A549 (cell line): ENCODE data around the gene KCNMA1. TPM values are rescaled to one million over a fixed set of nuclear protein-coding genes. Genes with fewer than 3 reads are reported as not detected.
A peak's percentile ranks its signal among the peaks of the same experiment; 100 is the strongest.

Source experiments
- ATAC-seq, 2 experiments: fragments of 200-7000 bp in 1 of 2; fragments of >200 bp in 1 of 2; cut with Nextera tagmentation in 1 of 2; cut with Tn5 transposase in 1 of 2; 3 replicates each; pipeline versions ENCODE4 v1.8.0 to v1.9.1; 2018 to 2020; ENCODE audit warnings: mild to moderate bottlenecking in 1 of 2, moderate library complexity in 1 of 2
- CTCF ChIA-PET: fragments of 300-600 bp; sonication (Branson Sonifier 250); formaldehyde crosslinking; extraction: SDS; loops from one replicate; lab custom pipeline; 2021; ENCODE audit warnings: antibody characterized with exemption, inconsistent platforms; lab: Yijun Ruan, JAX
- POLR2A ChIA-PET: fragments of 350-600 bp; formaldehyde crosslinking; extraction: SDS; loops from one replicate; lab custom pipeline; 2021; ENCODE audit warnings: antibody characterized with exemption, inconsistent platforms; lab: Yijun Ruan, JAX
- DNase-seq, 2 experiments: peaks; one replicate each; pipeline versions ENCODE4 v3.0.0 to v3.0.0-alpha.2; 2011 to 2016; ENCODE audit warnings: low read depth in 1 of 2, low spot score in 1 of 2
- FAIRE-seq: peaks from 2 replicates; lab custom pipeline; 2011; peaks lifted over from hg19 to GRCh38; lab: Jason Lieb, UNC
- H3K27ac ChIP-seq, 2 experiments: fragments of >200 bp; sonication (Bioruptor Twin); formaldehyde crosslinking; 3 replicates each; pipeline ENCODE4 v1.5.1; 2016 to 2017
- H3K4me1 ChIP-seq: fragments of >200 bp; sonication (Bioruptor Twin); formaldehyde crosslinking; 3 replicates; pipeline ENCODE4 v1.6.1; 2016
- H3K4me2 ChIP-seq: fragments of >200 bp; sonication (Bioruptor Twin); formaldehyde crosslinking; 3 replicates; pipeline ENCODE4 v1.6.1; 2016
- H3K4me3 ChIP-seq: fragments of >200 bp; sonication (Bioruptor Twin); formaldehyde crosslinking; 3 replicates; pipeline ENCODE4 v1.5.1; 2016
- H3K9me3 ChIP-seq: fragments of >200 bp; sonication (Bioruptor Twin); formaldehyde crosslinking; 3 replicates; pipeline ENCODE4 v1.6.1; 2016
- CHD2 ChIP-seq: fragments of 150-350 bp; IDR thresholded peaks from 2 replicates; pipeline ENCODE4 v1.6.1; 2014; ENCODE audit warnings: low read length; ENCODE audit not compliant: partially characterized antibody
- EHF ChIP-seq: fragments of 250-450 bp; sonication (Bioruptor Pico); IDR thresholded peaks from 2 replicates; pipeline ENCODE4 v1.5.0; 2020; ENCODE audit warnings: mild to moderate bottlenecking
- ELK1 ChIP-seq: fragments of 150-350 bp; IDR thresholded peaks from 2 replicates; pipeline ENCODE4 v1.6.1; 2014; ENCODE audit warnings: low read depth, mild to moderate bottlenecking, low read length
- EP300 ChIP-seq, 2 experiments: fragments of >200 bp; sonication (Bioruptor Twin); formaldehyde crosslinking; IDR thresholded peaks; 2 replicates in 1 of 2; 3 replicates in 1 of 2; pipeline ENCODE4 v1.6.1; 2016 to 2017
- FOSB ChIP-seq: fragments of 250-450 bp; sonication (Bioruptor Pico); IDR thresholded peaks from 2 replicates; pipeline ENCODE4 v1.5.0; 2020; ENCODE audit warnings: mild to moderate bottlenecking, moderate library complexity
- FOSL2 ChIP-seq, 2 experiments: fragments of 450-650 bp in 1 of 2; fragments of >200 bp in 1 of 2; sonication (Bioruptor Twin) in 1 of 2; formaldehyde crosslinking; IDR thresholded peaks; 2 replicates each; pipeline versions ENCODE4 v1.5.0 to v1.6.1; 2016 to 2020; ENCODE audit warnings: mild to moderate bottlenecking in 1 of 2, moderate library complexity in 1 of 2
- FOXS1 ChIP-seq: fragments of 250-450 bp; sonication (Bioruptor Pico); IDR thresholded peaks from 2 replicates; pipeline ENCODE4 v1.5.0; 2020; ENCODE audit warnings: mild to moderate bottlenecking, moderate library complexity
- HDAC2 ChIP-seq: fragments of 200-600 bp; sonication (generic); IDR thresholded peaks from 2 replicates; pipeline ENCODE4 v1.6.1; 2016
- HMGXB4 ChIP-seq: fragments of 250-450 bp; sonication (Bioruptor Pico); IDR thresholded peaks from 2 replicates; pipeline ENCODE4 v1.5.0; 2021; ENCODE audit warnings: mild to moderate bottlenecking, moderate library complexity, borderline replicate concordance
- HOXB13 ChIP-seq: fragments of 250-450 bp; sonication (Bioruptor Pico); IDR thresholded peaks from 2 replicates; pipeline ENCODE4 v1.5.0; 2020; ENCODE audit warnings: low read depth, mild to moderate bottlenecking, moderate library complexity
- JUNB ChIP-seq: fragments of >200 bp; sonication (Bioruptor Twin); formaldehyde crosslinking; IDR thresholded peaks from 2 replicates; pipeline ENCODE4 v1.6.1; 2016
- KDM5A ChIP-seq: fragments of 200-600 bp; sonication (generic); IDR thresholded peaks from 2 replicates; pipeline ENCODE4 v1.6.1; 2016; ENCODE audit warnings: antibody characterized with exemption, mild to moderate bottlenecking
- MAFK ChIP-seq: fragments of 450-650 bp; IDR thresholded peaks from 2 replicates; pipeline ENCODE4 v1.6.1; 2014; ENCODE audit not compliant: partially characterized antibody
- MYC ChIP-seq: IDR thresholded peaks from 2 replicates; pipeline ENCODE4 v1.6.1; 2012; ENCODE audit warnings: mild to moderate bottlenecking, inconsistent platforms, low read length, improper control_type of control experiment, borderline replicate concordance
- NR3C1 ChIP-seq: fragments of >200 bp; sonication (Bioruptor Twin); formaldehyde crosslinking; IDR thresholded peaks from 3 replicates; pipeline ENCODE4 v1.6.1; 2017
- POLR2AphosphoS2 ChIP-seq: conservative IDR thresholded peaks from 2 replicates; pipeline ENCODE4 v1.6.1; 2012; ENCODE audit warnings: low read length, improper control_type of control experiment, inconsistent platforms
- RAD21 ChIP-seq, 2 experiments: fragments of >200 bp in 1 of 2; sonication (Bioruptor Twin) in 1 of 2; formaldehyde crosslinking in 1 of 2; IDR thresholded peaks in 1 of 2; conservative IDR thresholded peaks in 1 of 2; 2 replicates in 1 of 2; 3 replicates in 1 of 2; pipeline ENCODE4 v1.6.1; 2012 to 2018; ENCODE audit warnings: inconsistent platforms in 1 of 2
- TFCP2L1 ChIP-seq: fragments of 250-450 bp; sonication (Bioruptor Pico); IDR thresholded peaks from 2 replicates; pipeline ENCODE4 v1.5.0; 2021; ENCODE audit warnings: mild to moderate bottlenecking
- ZC3H11A ChIP-seq: fragments of 450-650 bp; IDR thresholded peaks from 2 replicates; pipeline ENCODE4 v1.6.1; 2014; ENCODE audit warnings: antibody characterized with exemption, mild to moderate bottlenecking
- ZSCAN20 ChIP-seq: fragments of 250-450 bp; sonication (Bioruptor Pico); IDR thresholded peaks from 2 replicates; pipeline ENCODE4 v1.8.0; 2022; ENCODE audit warnings: mild to moderate bottlenecking, moderate library complexity
- WGBS: methylation state at CpG from one replicate; pipeline ENCODE4 v1.1.6; 2017; ENCODE audit errors: missing lambda C conversion rate; 5-methylcytosine and 5-hydroxymethylcytosine counted together
- polyA plus RNA-seq, 4 experiments: library from polyadenylated mRNA; depleted of rRNA in 3 of 4; stranded (reverse); fragments of >200 nt; fragmentation: RNase III in 1 of 4; extraction: RNeasy Plus Mini Kit Qiagen cat#74134 plus additional on column Dnase treatment in 1 of 4; gene quantifications; 2 replicates in 3 of 4; 3 replicates in 1 of 4; pipeline ENCODE4 v1.2.3, GENCODE V29; 2011 to 2017
- TF ChIP-seq, protein P1 (sequence below): fragments of 200-600 bp; sonication (generic); IDR thresholded peaks from 2 replicates; pipeline ENCODE4 v1.6.1; 2016; ENCODE audit warnings: antibody characterized with exemption, mild to moderate bottlenecking, moderate library complexity
- TF ChIP-seq, protein P2 (sequence below): IDR thresholded peaks from 2 replicates; pipeline ENCODE4 v1.6.1; 2012

KCNMA1 gene
- polyA plus RNA-seq, 2 of the 4 experiments (the other 2 are of a cell fraction) = 14.9 to 30.6 TPM

DNA sequence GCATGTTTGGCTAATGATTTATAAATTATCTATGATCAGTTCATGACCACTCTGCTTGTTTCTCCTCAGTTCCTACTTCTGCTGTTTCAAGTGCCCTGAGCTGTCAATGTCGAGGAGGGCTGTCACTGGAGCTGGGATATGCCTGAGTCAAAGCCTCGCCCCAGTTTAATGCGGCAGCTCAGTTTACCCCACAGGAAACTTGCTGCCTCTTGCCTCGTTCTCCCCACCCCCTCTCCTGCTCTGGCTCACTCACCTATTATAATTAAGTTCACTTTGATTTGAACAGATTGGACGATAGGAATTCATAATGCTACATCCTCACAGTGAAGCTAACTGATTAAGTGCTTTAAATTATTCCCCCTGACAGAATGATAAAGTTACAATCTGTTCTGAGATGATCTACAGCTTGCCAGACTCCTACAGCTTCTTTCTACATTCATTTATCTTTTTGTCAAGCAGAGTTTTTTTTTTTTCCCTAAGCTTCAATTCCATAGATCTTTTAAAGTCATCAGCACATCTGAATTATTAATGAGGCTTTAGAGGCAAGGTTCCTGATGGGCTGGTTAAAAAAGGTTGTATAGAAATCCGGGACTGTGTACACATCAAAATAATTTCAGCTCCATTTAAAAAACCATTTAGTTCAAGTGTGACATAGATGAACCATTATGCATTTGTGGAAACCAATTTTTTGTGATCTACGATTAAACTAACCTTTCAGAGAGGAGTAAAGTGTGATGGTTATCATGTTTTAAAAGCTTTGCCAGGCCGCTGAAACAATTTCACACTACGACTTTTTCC is 758.3 kb downstream of the KCNMA1 start:
- no peak for ATAC-seq
- no peaks in the 10 kb centered on the region for H3K9me3 ChIP-seq
- no peak overlapping the region for H3K4me2 ChIP-seq
- no peaks in the 10 kb centered on the region for H3K4me1 ChIP-seq
- no peak for FAIRE-seq
- ChIA-PET POLR2A (no interaction called here), CTCF (no interaction called here)
- TF ChIP-seq FOXS1 (CRISPR knock-in tag) (no peak), EHF (CRISPR knock-in tag) (no peak), RAD21 (conservative IDR thresholded peaks at IDR 0.05 in 1 of 2, IDR thresholded peaks at IDR 0.05 in 1 of 2) (no peak), ZSCAN20 (no peak), FOSL2 (IDR thresholded peaks at IDR 0.05) (no peak), FOSL2 (CRISPR knock-in tag; IDR thresholded peaks at IDR 0.05) (no peak), KDM5A (no peak), HOXB13 (CRISPR knock-in tag) (no peak), FOSB (no peak)
- TF ChIP-seq, protein P1, sequence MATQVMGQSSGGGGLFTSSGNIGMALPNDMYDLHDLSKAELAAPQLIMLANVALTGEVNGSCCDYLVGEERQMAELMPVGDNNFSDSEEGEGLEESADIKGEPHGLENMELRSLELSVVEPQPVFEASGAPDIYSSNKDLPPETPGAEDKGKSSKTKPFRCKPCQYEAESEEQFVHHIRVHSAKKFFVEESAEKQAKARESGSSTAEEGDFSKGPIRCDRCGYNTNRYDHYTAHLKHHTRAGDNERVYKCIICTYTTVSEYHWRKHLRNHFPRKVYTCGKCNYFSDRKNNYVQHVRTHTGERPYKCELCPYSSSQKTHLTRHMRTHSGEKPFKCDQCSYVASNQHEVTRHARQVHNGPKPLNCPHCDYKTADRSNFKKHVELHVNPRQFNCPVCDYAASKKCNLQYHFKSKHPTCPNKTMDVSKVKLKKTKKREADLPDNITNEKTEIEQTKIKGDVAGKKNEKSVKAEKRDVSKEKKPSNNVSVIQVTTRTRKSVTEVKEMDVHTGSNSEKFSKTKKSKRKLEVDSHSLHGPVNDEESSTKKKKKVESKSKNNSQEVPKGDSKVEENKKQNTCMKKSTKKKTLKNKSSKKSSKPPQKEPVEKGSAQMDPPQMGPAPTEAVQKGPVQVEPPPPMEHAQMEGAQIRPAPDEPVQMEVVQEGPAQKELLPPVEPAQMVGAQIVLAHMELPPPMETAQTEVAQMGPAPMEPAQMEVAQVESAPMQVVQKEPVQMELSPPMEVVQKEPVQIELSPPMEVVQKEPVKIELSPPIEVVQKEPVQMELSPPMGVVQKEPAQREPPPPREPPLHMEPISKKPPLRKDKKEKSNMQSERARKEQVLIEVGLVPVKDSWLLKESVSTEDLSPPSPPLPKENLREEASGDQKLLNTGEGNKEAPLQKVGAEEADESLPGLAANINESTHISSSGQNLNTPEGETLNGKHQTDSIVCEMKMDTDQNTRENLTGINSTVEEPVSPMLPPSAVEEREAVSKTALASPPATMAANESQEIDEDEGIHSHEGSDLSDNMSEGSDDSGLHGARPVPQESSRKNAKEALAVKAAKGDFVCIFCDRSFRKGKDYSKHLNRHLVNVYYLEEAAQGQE = no peak
- 19% methylated on average over 9 of the region's 9 CpGs for WGBS
- no peak overlapping the region for H3K4me3 ChIP-seq
- no peak for DNase-seq
- no peak overlapping the region for H3K27ac ChIP-seq

GRCh38 chr10:76878514-76878913 is 759.1 kb downstream of the KCNMA1 start:
- FAIRE-seq (no peak), ATAC-seq (no peak), DNase-seq (no peak)
- POLR2A ChIA-PET = no interaction called here
- CTCF ChIA-PET = no interaction called here
- 26% methylated on average over 3 of the region's 3 CpGs for whole genome bisulfite sequencing
- Histone ChIP-seq H3K9me3 (no peaks in the 10 kb centered on the region), H3K27ac (no peak overlapping the region), H3K4me3 (no peak overlapping the region), H3K4me1 (no peaks in the 10 kb centered on the region), H3K4me2 (no peak overlapping the region)
- TF ChIP-seq CHD2 = no peak
- peak; percentile 81 for TF ChIP-seq MAFK

GRCh38 chr10:76874896-76875295 is 762.7 kb downstream of the KCNMA1 start:
- TF ChIP-seq HMGXB4 (CRISPR knock-in tag) (no peak), ZSCAN20 (no peak), ELK1 (no peak), FOXS1 (CRISPR knock-in tag) (no peak), HOXB13 (CRISPR knock-in tag) (no peak), ZC3H11A (no peak), HDAC2 (no peak), TFCP2L1 (CRISPR knock-in tag) (no peak), JUNB (no peak), MAFK (no peak), POLR2AphosphoS2 (no peak), EP300 (IDR thresholded peaks at IDR 0.05) (no peak), NR3C1 (no peak), MYC (no peak)
- TF ChIP-seq, protein P2, sequence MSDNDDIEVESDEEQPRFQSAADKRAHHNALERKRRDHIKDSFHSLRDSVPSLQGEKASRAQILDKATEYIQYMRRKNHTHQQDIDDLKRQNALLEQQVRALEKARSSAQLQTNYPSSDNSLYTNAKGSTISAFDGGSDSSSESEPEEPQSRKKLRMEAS = no peak
- TF ChIP-seq, all 56 proteins: peak for 0
- Histone ChIP-seq H3K4me1 (no peaks in the 10 kb centered on the region), H3K9me3 (no peaks in the 10 kb centered on the region), H3K27ac (no peak overlapping the region), H3K4me2 (no peak overlapping the region), H3K4me3 (no peak overlapping the region)
- ChIA-PET POLR2A (no interaction called here), CTCF (no interaction called here)
- FAIRE-seq (no peak), ATAC-seq (no peak), DNase-seq (no peak)
- 29% methylated on average over 3 of the region's 3 CpGs for WGBS
